ENCODE data around the gene ACTN2. TPM values are rescaled to one million over a fixed set of nuclear protein-coding genes. Genes with fewer than 3 reads are reported as not detected.

The ACTN2 gene
- total and polyA plus RNA-seq, 2 experiments from 2014 or later: 0.17 to 0.57 TPM

GRCh38 chr1:236724049-236724448 is 37.8 kb downstream of the ACTN2 start:
- no peaks in the 10 kb centered on the region for H3K27me3 ChIP-seq
- no peak overlapping the region for H3K4me3 ChIP-seq
- H3K9me3 ChIP-seq (ENCODE audit: low read depth): no peaks in the 10 kb centered on the region
- H3K79me2 ChIP-seq: no peaks in the 10 kb centered on the region
- no peak for DNase-seq (ENCODE audit: low spot score)
- H3K27ac ChIP-seq: no peak overlapping the region
- H3K4me1 ChIP-seq (ENCODE audit: insufficient read depth): no peaks in the 10 kb centered on the region
- H3K9me2 ChIP-seq (replicated peaks; ENCODE audit: insufficient read depth): no peaks in the 10 kb centered on the region
- no peaks in the 10 kb centered on the region for H3K36me3 ChIP-seq (replicated peaks; ENCODE audit: insufficient read depth, low read depth)
- TF ChIP-seq EZH2 (IDR thresholded peaks at IDR 0.05; ENCODE audit: borderline replicate concordance): no peak
- TF ChIP-seq EZH2phosphoT487 (IDR thresholded peaks at IDR 0.05; ENCODE audit: low read depth, severe bottlenecking, unreplicated experiment): no peak
- TF ChIP-seq CTCF (IDR thresholded peaks at IDR 0.05; ENCODE audit: poor library complexity): no peak
- 79% methylated on average over 6 of the region's 6 CpGs for WGBS (ENCODE audit: low lambda C conversion rate, missing lambda C conversion rate)
- H4K20me1 ChIP-seq (ENCODE audit: insufficient read depth, poor library complexity, severe bottlenecking): no peaks in the 10 kb centered on the region
- no peak overlapping the region for H2AFZ ChIP-seq
- H3K4me2 ChIP-seq: no peak overlapping the region

GRCh38 chr1:236724506-236724905 is 38.2 kb downstream of the ACTN2 start:
- no peak overlapping the region for H3K4me2 ChIP-seq
- WGBS (ENCODE audit: low lambda C conversion rate, missing lambda C conversion rate): 90% methylated on average over 9 of the region's 10 CpGs

GRCh38 chr1:236725668-236726067 is 39.4 kb downstream of the ACTN2 start:
- Histone ChIP-seq H2AFZ (no peak overlapping the region), H3K79me2 (no peaks in the 10 kb centered on the region), H3K9me3 (ENCODE audit: low read depth) (no peaks in the 10 kb centered on the region), H3K4me2 (no peak overlapping the region), H3K4me1 (ENCODE audit: insufficient read depth) (no peaks in the 10 kb centered on the region), H3K27me3 (no peaks in the 10 kb centered on the region), H3K36me3 (replicated peaks; ENCODE audit: insufficient read depth, low read depth) (no peaks in the 10 kb centered on the region), H3K9me2 (replicated peaks; ENCODE audit: insufficient read depth) (no peaks in the 10 kb centered on the region), H3K4me3 (no peak overlapping the region), H3K27ac (no peak overlapping the region), H4K20me1 (ENCODE audit: insufficient read depth, poor library complexity, severe bottlenecking) (no peaks in the 10 kb centered on the region)
- no peak for TF ChIP-seq CTCF (IDR thresholded peaks at IDR 0.05; ENCODE audit: poor library complexity)
- TF ChIP-seq EZH2 (IDR thresholded peaks at IDR 0.05; ENCODE audit: borderline replicate concordance): no peak
- TF ChIP-seq EZH2phosphoT487 (IDR thresholded peaks at IDR 0.05; ENCODE audit: low read depth, severe bottlenecking, unreplicated experiment): no peak
- WGBS (ENCODE audit: low lambda C conversion rate, missing lambda C conversion rate): 66% methylated on average over 3 of the region's 3 CpGs
- DNase-seq (ENCODE audit: low spot score): no peak

More at GRCh38 chr1:236724506-236724905, 38.2 kb downstream of the ACTN2 start:
- H3K4me3 ChIP-seq: no peak overlapping the region
- no peaks in the 10 kb centered on the region for H3K9me2 ChIP-seq (replicated peaks; ENCODE audit: insufficient read depth)
- H3K27ac ChIP-seq: no peak overlapping the region
- no peaks in the 10 kb centered on the region for H3K9me3 ChIP-seq (ENCODE audit: low read depth)
- H2AFZ ChIP-seq: no peak overlapping the region
- no peaks in the 10 kb centered on the region for H4K20me1 ChIP-seq (ENCODE audit: insufficient read depth, poor library complexity, severe bottlenecking)
- no peaks in the 10 kb centered on the region for H3K27me3 ChIP-seq
- no peaks in the 10 kb centered on the region for H3K79me2 ChIP-seq
- TF ChIP-seq CTCF (IDR thresholded peaks at IDR 0.05; ENCODE audit: poor library complexity): no peak
- no peak for TF ChIP-seq EZH2phosphoT487 (IDR thresholded peaks at IDR 0.05; ENCODE audit: low read depth, severe bottlenecking, unreplicated experiment)
- no peak for TF ChIP-seq EZH2 (IDR thresholded peaks at IDR 0.05; ENCODE audit: borderline replicate concordance)
- H3K36me3 ChIP-seq (replicated peaks; ENCODE audit: insufficient read depth, low read depth): no peaks in the 10 kb centered on the region
- DNase-seq (ENCODE audit: low spot score): no peak
- no peaks in the 10 kb centered on the region for H3K4me1 ChIP-seq (ENCODE audit: insufficient read depth)

- Histone ChIP-seq H3K4me1 (ENCODE audit: insufficient read depth) (no peaks in the 10 kb centered on the region), H3K79me2 (no peaks in the 10 kb centered on the region), H3K9me2 (replicated peaks; ENCODE audit: insufficient read depth) (no peaks in the 10 kb centered on the region), H3K4me2 (no peak overlapping the region), H2AFZ (no peak overlapping the region), H4K20me1 (ENCODE audit: insufficient read depth, poor library complexity, severe bottlenecking) (no peaks in the 10 kb centered on the region), H3K9me3 (ENCODE audit: low read depth) (no peaks in the 10 kb centered on the region), H3K36me3 (replicated peaks; ENCODE audit: insufficient read depth, low read depth) (no peaks in the 10 kb centered on the region), H3K27ac (no peak overlapping the region), H3K4me3 (no peak overlapping the region), H3K27me3 (no peaks in the 10 kb centered on the region)
- 89% methylated on average over 11 of the region's 11 CpGs for WGBS (ENCODE audit: low lambda C conversion rate, missing lambda C conversion rate)
- no peak for TF ChIP-seq EZH2phosphoT487 (IDR thresholded peaks at IDR 0.05; ENCODE audit: low read depth, severe bottlenecking, unreplicated experiment)
- no peak for TF ChIP-seq EZH2 (IDR thresholded peaks at IDR 0.05; ENCODE audit: borderline replicate concordance)
- no peak for TF ChIP-seq CTCF (IDR thresholded peaks at IDR 0.05; ENCODE audit: poor library complexity)
- no peak for DNase-seq (ENCODE audit: low spot score)
Observed at GRCh38 chr1:236727521-236727920, 41.2 kb downstream of the ACTN2 start.

Measured in hepatocyte (in vitro differentiated cells).